A549 (cell line): Measurements from ENCODE around the gene RHOT2. TPM values are rescaled to one million over a fixed set of nuclear protein-coding genes. Genes with fewer than 3 reads are reported as not detected.

Experiments used
- ATAC-seq, 2 experiments: fragments of 200-7000 bp in 1 of 2; fragments of >200 bp in 1 of 2; cut with Nextera tagmentation in 1 of 2; cut with Tn5 transposase in 1 of 2; 3 replicates each; pipeline versions ENCODE4 v1.8.0 to v1.9.1; 2018 to 2020; ENCODE audit warnings: mild to moderate bottlenecking in 1 of 2, moderate library complexity in 1 of 2
- CTCF ChIA-PET: fragments of 300-600 bp; sonication (Branson Sonifier 250); formaldehyde crosslinking; extraction: SDS; loops from one replicate; lab custom pipeline; 2021; ENCODE audit warnings: antibody characterized with exemption, inconsistent platforms; lab: Yijun Ruan, JAX
- POLR2A ChIA-PET: fragments of 350-600 bp; formaldehyde crosslinking; extraction: SDS; loops from one replicate; lab custom pipeline; 2021; ENCODE audit warnings: antibody characterized with exemption, inconsistent platforms; lab: Yijun Ruan, JAX
- DNase-seq, 2 experiments: peaks; one replicate each; pipeline versions ENCODE4 v3.0.0 to v3.0.0-alpha.2; 2011 to 2016; ENCODE audit warnings: low read depth in 1 of 2, low spot score in 1 of 2
- FAIRE-seq: peaks from 2 replicates; lab custom pipeline; 2011; peaks lifted over from hg19 to GRCh38; lab: Jason Lieb, UNC
- H3K27ac ChIP-seq, 2 experiments: fragments of >200 bp; sonication (Bioruptor Twin); formaldehyde crosslinking; 3 replicates each; pipeline ENCODE4 v1.5.1; 2016 to 2017
- H3K4me1 ChIP-seq: fragments of >200 bp; sonication (Bioruptor Twin); formaldehyde crosslinking; 3 replicates; pipeline ENCODE4 v1.6.1; 2016
- H3K4me2 ChIP-seq: fragments of >200 bp; sonication (Bioruptor Twin); formaldehyde crosslinking; 3 replicates; pipeline ENCODE4 v1.6.1; 2016
- H3K4me3 ChIP-seq: fragments of >200 bp; sonication (Bioruptor Twin); formaldehyde crosslinking; 3 replicates; pipeline ENCODE4 v1.5.1; 2016
- H3K9me3 ChIP-seq: fragments of >200 bp; sonication (Bioruptor Twin); formaldehyde crosslinking; 3 replicates; pipeline ENCODE4 v1.6.1; 2016
- CBX2 ChIP-seq: fragments of 200-600 bp; sonication (generic); IDR thresholded peaks from 2 replicates; pipeline ENCODE4 v1.6.1; 2016; ENCODE audit warnings: low read depth, mild to moderate bottlenecking, borderline replicate concordance
- CEBPB ChIP-seq, 2 experiments: fragments of >200 bp in 1 of 2; sonication (Bioruptor Twin) in 1 of 2; formaldehyde crosslinking in 1 of 2; IDR thresholded peaks; 2 replicates each; pipeline ENCODE4 v1.6.1; 2012 to 2016
- CHD2 ChIP-seq: fragments of 150-350 bp; IDR thresholded peaks from 2 replicates; pipeline ENCODE4 v1.6.1; 2014; ENCODE audit warnings: low read length; ENCODE audit not compliant: partially characterized antibody
- E2F6 ChIP-seq: IDR thresholded peaks from 2 replicates; pipeline ENCODE4 v1.6.1; 2012; ENCODE audit warnings: low read depth, borderline replicate concordance
- EHF ChIP-seq: fragments of 250-450 bp; sonication (Bioruptor Pico); IDR thresholded peaks from 2 replicates; pipeline ENCODE4 v1.5.0; 2020; ENCODE audit warnings: mild to moderate bottlenecking
- EP300 ChIP-seq, 2 experiments: fragments of >200 bp; sonication (Bioruptor Twin); formaldehyde crosslinking; IDR thresholded peaks; 2 replicates in 1 of 2; 3 replicates in 1 of 2; pipeline ENCODE4 v1.6.1; 2016 to 2017
- ESRRA ChIP-seq: fragments of 150-350 bp; IDR thresholded peaks from 2 replicates; pipeline ENCODE4 v1.6.1; 2014; ENCODE audit warnings: mild to moderate bottlenecking, low read length, borderline replicate concordance
- FOSL2 ChIP-seq, 2 experiments: fragments of 450-650 bp in 1 of 2; fragments of >200 bp in 1 of 2; sonication (Bioruptor Twin) in 1 of 2; formaldehyde crosslinking; IDR thresholded peaks; 2 replicates each; pipeline versions ENCODE4 v1.5.0 to v1.6.1; 2016 to 2020; ENCODE audit warnings: mild to moderate bottlenecking in 1 of 2, moderate library complexity in 1 of 2
- FOXS1 ChIP-seq: fragments of 250-450 bp; sonication (Bioruptor Pico); IDR thresholded peaks from 2 replicates; pipeline ENCODE4 v1.5.0; 2020; ENCODE audit warnings: mild to moderate bottlenecking, moderate library complexity
- HDAC2 ChIP-seq: fragments of 200-600 bp; sonication (generic); IDR thresholded peaks from 2 replicates; pipeline ENCODE4 v1.6.1; 2016
- HEYL ChIP-seq: fragments of 250-450 bp; sonication (Bioruptor Pico); IDR thresholded peaks from 2 replicates; pipeline ENCODE4 v1.8.0; 2021; ENCODE audit warnings: mild to moderate bottlenecking, moderate library complexity
- HOXA7 ChIP-seq: fragments of 250-450 bp; sonication (Bioruptor Pico); IDR thresholded peaks from 2 replicates; pipeline ENCODE4 v1.5.0; 2020; ENCODE audit warnings: mild to moderate bottlenecking, moderate library complexity
- HOXB13 ChIP-seq: fragments of 250-450 bp; sonication (Bioruptor Pico); IDR thresholded peaks from 2 replicates; pipeline ENCODE4 v1.5.0; 2020; ENCODE audit warnings: low read depth, mild to moderate bottlenecking, moderate library complexity
- JUN ChIP-seq, 2 experiments: fragments of >200 bp; sonication (Bioruptor Twin); formaldehyde crosslinking; IDR thresholded peaks; 2 replicates in 1 of 2; 3 replicates in 1 of 2; pipeline ENCODE4 v1.6.1; 2016 to 2017
- KDM1A ChIP-seq: fragments of 200-600 bp; sonication (generic); IDR thresholded peaks from 2 replicates; pipeline ENCODE4 v1.6.1; 2016; ENCODE audit warnings: low read depth, mild to moderate bottlenecking
- KDM5A ChIP-seq: fragments of 200-600 bp; sonication (generic); IDR thresholded peaks from 2 replicates; pipeline ENCODE4 v1.6.1; 2016; ENCODE audit warnings: antibody characterized with exemption, mild to moderate bottlenecking
- MAZ ChIP-seq: fragments of 150-350 bp; IDR thresholded peaks from 2 replicates; pipeline ENCODE4 v1.6.1; 2014; ENCODE audit warnings: antibody characterized with exemption, low read depth, low read length, borderline replicate concordance
- NPAS2 ChIP-seq: fragments of 250-450 bp; sonication (Bioruptor Pico); IDR thresholded peaks from 2 replicates; pipeline ENCODE4 v1.8.0; 2022; ENCODE audit warnings: mild to moderate bottlenecking, moderate library complexity, borderline replicate concordance
- PBX3 ChIP-seq: IDR thresholded peaks from 2 replicates; pipeline ENCODE4 v1.6.1; 2012
- POLR2AphosphoS2 ChIP-seq: conservative IDR thresholded peaks from 2 replicates; pipeline ENCODE4 v1.6.1; 2012; ENCODE audit warnings: low read length, improper control_type of control experiment, inconsistent platforms
- RARB ChIP-seq: fragments of 250-450 bp; sonication (Bioruptor Pico); IDR thresholded peaks from 2 replicates; pipeline ENCODE4 v1.8.0; 2021; ENCODE audit warnings: mild to moderate bottlenecking, moderate library complexity
- RCOR1 ChIP-seq: fragments of 150-350 bp; IDR thresholded peaks from 2 replicates; pipeline ENCODE4 v1.6.1; 2014; ENCODE audit warnings: antibody characterized with exemption, low read length, low read depth
- RFX5 ChIP-seq: fragments of 450-650 bp; IDR thresholded peaks from 2 replicates; pipeline ENCODE4 v1.7.1; 2014; ENCODE audit warnings: antibody characterized with exemption, mild to moderate bottlenecking, moderate library complexity
- SMC3 ChIP-seq: fragments of >200 bp; sonication (Bioruptor Twin); formaldehyde crosslinking; IDR thresholded peaks from 3 replicates; pipeline ENCODE4 v1.6.1; 2018; ENCODE audit warnings: inconsistent platforms
- SREBF2 ChIP-seq: fragments of 450-650 bp; IDR thresholded peaks from 2 replicates; pipeline ENCODE4 v1.6.1; 2014; ENCODE audit warnings: mild to moderate bottlenecking, moderate library complexity
- TFCP2L1 ChIP-seq: fragments of 250-450 bp; sonication (Bioruptor Pico); IDR thresholded peaks from 2 replicates; pipeline ENCODE4 v1.5.0; 2021; ENCODE audit warnings: mild to moderate bottlenecking
- TP53 ChIP-seq: fragments of 250-450 bp; sonication (Bioruptor Pico); IDR thresholded peaks from 2 replicates; pipeline ENCODE4 v1.5.0; 2021; ENCODE audit warnings: mild to moderate bottlenecking, moderate library complexity
- USF2 ChIP-seq: fragments of 450-650 bp; IDR thresholded peaks from 2 replicates; pipeline ENCODE4 v1.6.1; 2014; ENCODE audit warnings: antibody characterized with exemption
- ZC3H11A ChIP-seq: fragments of 450-650 bp; IDR thresholded peaks from 2 replicates; pipeline ENCODE4 v1.6.1; 2014; ENCODE audit warnings: antibody characterized with exemption, mild to moderate bottlenecking
- WGBS: methylation state at CpG from one replicate; pipeline ENCODE4 v1.1.6; 2017; ENCODE audit errors: missing lambda C conversion rate; 5-methylcytosine and 5-hydroxymethylcytosine counted together
- polyA plus RNA-seq, 4 experiments: library from polyadenylated mRNA; depleted of rRNA in 3 of 4; stranded (reverse); fragments of >200 nt; fragmentation: RNase III in 1 of 4; extraction: RNeasy Plus Mini Kit Qiagen cat#74134 plus additional on column Dnase treatment in 1 of 4; gene quantifications; 2 replicates in 3 of 4; 3 replicates in 1 of 4; pipeline ENCODE4 v1.2.3, GENCODE V29; 2011 to 2017
- TF ChIP-seq, protein P1 (sequence below): fragments of 250-450 bp; sonication (Bioruptor Pico); IDR thresholded peaks from 2 replicates; pipeline ENCODE4 v1.5.0; 2021; ENCODE audit warnings: mild to moderate bottlenecking, moderate library complexity, borderline replicate concordance
- TF ChIP-seq, protein P2 (sequence below): fragments of 200-600 bp; sonication (generic); IDR thresholded peaks from 2 replicates; pipeline ENCODE4 v1.6.1; 2016; ENCODE audit warnings: antibody characterized with exemption, mild to moderate bottlenecking, moderate library complexity
- TF ChIP-seq, protein P3 (sequence below): fragments of >200 bp; sonication (Bioruptor Twin); formaldehyde crosslinking; IDR thresholded peaks from 2 replicates; pipeline ENCODE4 v1.6.1; 2016

The RHOT2 gene
- polyA plus RNA-seq, 2 of the 4 experiments (the other 2 are of a cell fraction) = 38.0 to 83.1 TPM

DNA sequence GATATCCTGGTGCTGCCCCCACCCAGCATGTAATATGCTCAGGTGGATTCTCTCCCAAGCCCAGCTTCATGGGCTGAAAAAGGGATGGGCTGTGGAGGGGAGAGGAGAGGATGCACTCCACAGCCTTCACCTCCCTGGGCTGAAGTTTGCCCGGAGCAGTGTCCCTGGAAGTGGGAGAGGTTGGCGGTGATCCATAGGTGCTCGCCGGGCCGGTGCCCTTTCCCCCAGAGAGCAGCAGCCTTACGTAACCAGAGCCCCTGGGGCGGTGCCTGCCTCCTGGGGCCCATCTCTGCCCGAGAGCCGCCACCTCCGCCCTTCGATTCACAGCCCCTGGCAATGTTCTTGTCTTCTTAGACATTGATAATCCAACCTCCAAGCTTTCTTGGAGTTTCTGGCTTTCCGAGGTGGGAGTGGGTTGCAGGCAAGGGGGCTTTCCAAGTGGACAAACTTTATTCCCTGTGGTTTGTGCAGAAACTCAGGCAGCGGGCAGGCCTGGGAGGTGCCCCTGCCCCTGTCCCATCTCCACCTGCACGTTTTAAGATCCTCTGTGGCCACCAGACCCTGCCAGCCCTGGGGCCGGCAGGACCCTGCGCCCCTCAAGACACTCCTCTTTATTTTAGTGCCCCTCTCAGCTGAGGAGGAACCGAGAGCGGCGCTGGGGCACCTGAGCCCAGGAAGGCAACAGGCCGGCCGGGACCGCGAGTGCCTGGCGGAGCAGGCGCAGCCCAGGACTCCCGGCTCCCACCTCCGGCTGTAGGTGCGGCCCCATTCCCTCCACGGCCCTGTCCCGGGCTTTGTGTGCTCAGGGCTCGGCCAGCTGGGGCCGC is 21.9 kb upstream of the RHOT2 start:
- WGBS = 71% methylated on average over 32 of the region's 32 CpGs
- Histone ChIP-seq H3K27ac (peak overlapping the region in 1 of 2 experiments; percentile 46; a peak in 3 of 6 replicates), H3K4me1 (peaks cover 54% of the 10 kb centered on the region)
- TF ChIP-seq MAZ (no peak), TP53 (CRISPR knock-in tag) (no peak), RFX5 (no peak), E2F6 (no peak), JUN (IDR thresholded peaks at IDR 0.05) (0 out of 5 replicates have a peak, but pooled peaks of 1 of the 2 experiments have one; percentile 14), HDAC2 (no peak), POLR2AphosphoS2 (no peak), SREBF2 (no peak), ZC3H11A (no peak), TFCP2L1 (CRISPR knock-in tag) (0 out of 2 replicates have a peak, but pooled peaks have one; percentile 23), RCOR1 (no peak), SMC3 (no peak), RARB (CRISPR knock-in tag) (no peak), HOXB13 (CRISPR knock-in tag) (no peak), EP300 (IDR thresholded peaks at IDR 0.05) (no peak), CBX2 (no peak), FOXS1 (CRISPR knock-in tag) (no peak), USF2 (no peak), ESRRA (no peak), EHF (CRISPR knock-in tag) (no peak), KDM1A (no peak), HOXA7 (no peak), PBX3 (peak; percentile 35; the same call in 1 of the 2 replicates), FOSL2 (IDR thresholded peaks at IDR 0.05) (no peak), FOSL2 (CRISPR knock-in tag; IDR thresholded peaks at IDR 0.05) (no peak), CEBPB (IDR thresholded peaks at IDR 0.05) (peak in 1 of 2 experiments; percentile 62; a peak in 2 of 4 replicates), NPAS2 (no peak), HEYL (CRISPR knock-in tag) (no peak), KDM5A (no peak), CHD2 (no peak)
- TF ChIP-seq, protein P1, sequence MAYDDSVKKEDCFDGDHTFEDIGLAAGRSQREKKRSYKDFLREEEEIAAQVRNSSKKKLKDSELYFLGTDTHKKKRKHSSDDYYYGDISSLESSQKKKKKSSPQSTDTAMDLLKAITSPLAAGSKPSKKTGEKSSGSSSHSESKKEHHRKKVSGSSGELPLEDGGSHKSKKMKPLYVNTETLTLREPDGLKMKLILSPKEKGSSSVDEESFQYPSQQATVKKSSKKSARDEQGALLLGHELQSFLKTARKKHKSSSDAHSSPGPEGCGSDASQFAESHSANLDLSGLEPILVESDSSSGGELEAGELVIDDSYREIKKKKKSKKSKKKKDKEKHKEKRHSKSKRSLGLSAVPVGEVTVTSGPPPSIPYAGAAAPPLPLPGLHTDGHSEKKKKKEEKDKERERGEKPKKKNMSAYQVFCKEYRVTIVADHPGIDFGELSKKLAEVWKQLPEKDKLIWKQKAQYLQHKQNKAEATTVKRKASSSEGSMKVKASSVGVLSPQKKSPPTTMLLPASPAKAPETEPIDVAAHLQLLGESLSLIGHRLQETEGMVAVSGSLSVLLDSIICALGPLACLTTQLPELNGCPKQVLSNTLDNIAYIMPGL (CRISPR knock-in tag) = no peak
- TF ChIP-seq, protein P2, sequence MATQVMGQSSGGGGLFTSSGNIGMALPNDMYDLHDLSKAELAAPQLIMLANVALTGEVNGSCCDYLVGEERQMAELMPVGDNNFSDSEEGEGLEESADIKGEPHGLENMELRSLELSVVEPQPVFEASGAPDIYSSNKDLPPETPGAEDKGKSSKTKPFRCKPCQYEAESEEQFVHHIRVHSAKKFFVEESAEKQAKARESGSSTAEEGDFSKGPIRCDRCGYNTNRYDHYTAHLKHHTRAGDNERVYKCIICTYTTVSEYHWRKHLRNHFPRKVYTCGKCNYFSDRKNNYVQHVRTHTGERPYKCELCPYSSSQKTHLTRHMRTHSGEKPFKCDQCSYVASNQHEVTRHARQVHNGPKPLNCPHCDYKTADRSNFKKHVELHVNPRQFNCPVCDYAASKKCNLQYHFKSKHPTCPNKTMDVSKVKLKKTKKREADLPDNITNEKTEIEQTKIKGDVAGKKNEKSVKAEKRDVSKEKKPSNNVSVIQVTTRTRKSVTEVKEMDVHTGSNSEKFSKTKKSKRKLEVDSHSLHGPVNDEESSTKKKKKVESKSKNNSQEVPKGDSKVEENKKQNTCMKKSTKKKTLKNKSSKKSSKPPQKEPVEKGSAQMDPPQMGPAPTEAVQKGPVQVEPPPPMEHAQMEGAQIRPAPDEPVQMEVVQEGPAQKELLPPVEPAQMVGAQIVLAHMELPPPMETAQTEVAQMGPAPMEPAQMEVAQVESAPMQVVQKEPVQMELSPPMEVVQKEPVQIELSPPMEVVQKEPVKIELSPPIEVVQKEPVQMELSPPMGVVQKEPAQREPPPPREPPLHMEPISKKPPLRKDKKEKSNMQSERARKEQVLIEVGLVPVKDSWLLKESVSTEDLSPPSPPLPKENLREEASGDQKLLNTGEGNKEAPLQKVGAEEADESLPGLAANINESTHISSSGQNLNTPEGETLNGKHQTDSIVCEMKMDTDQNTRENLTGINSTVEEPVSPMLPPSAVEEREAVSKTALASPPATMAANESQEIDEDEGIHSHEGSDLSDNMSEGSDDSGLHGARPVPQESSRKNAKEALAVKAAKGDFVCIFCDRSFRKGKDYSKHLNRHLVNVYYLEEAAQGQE = no peak
- TF ChIP-seq, protein P3, sequence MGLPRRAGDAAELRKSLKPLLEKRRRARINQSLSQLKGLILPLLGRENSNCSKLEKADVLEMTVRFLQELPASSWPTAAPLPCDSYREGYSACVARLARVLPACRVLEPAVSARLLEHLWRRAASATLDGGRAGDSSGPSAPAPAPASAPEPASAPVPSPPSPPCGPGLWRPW = no peak

More for the DNA sequence above, 21.9 kb upstream of the RHOT2 start:
- H3K4me2 ChIP-seq = peak overlapping the region; percentile 43
- POLR2A ChIA-PET = interaction anchor here (1.5 kb wide), 1 partner anchor 10 kb away, joined by 3 read pairs; the partner anchor contains the start of gene METTL26
- no peak overlapping the region for H3K4me3 ChIP-seq
- no peaks in the 10 kb centered on the region for H3K9me3 ChIP-seq
- ATAC-seq (no peak), DNase-seq (no peak), FAIRE-seq (no peak)
- CTCF ChIA-PET = interaction anchor here (1.4 kb wide), 2 partner anchors 13 to 15 kb away, joined by 5 read pairs; no protein-coding TSS in a partner anchor
